MG63 (cell line): Measurements from ENCODE around the gene SCN4B. TPM values are rescaled to one million over a fixed set of nuclear protein-coding genes. Genes with fewer than 3 reads are reported as not detected.
A peak's percentile ranks its signal among the peaks of the same experiment; 100 is the strongest.

Experiments
- DNase-seq: peaks from one replicate; pipeline ENCODE4 v3.0.0-alpha.2; 2020
- H3K27me3 ChIP-seq: fragments of 250-450 bp; sonication (Bioruptor Pico); 2 replicates; pipeline ENCODE4 v1.5.1; 2020; ENCODE audit warnings: mild to moderate bottlenecking, moderate library complexity
- H3K36me3 ChIP-seq: fragments of 250-450 bp; sonication (Bioruptor Pico); 2 replicates; pipeline ENCODE4 v1.5.1; 2020; ENCODE audit warnings: mild to moderate bottlenecking, moderate library complexity
- H3K4me3 ChIP-seq: fragments of 250-450 bp; sonication (Bioruptor Pico); 2 replicates; pipeline ENCODE4 v1.5.1; 2020; ENCODE audit warnings: mild to moderate bottlenecking, moderate library complexity
- H3K9me3 ChIP-seq: fragments of 250-450 bp; sonication (Bioruptor Pico); 2 replicates; pipeline ENCODE4 v1.5.1; 2020; ENCODE audit warnings: mild to moderate bottlenecking, moderate library complexity
- total RNA-seq: library from RNA; depleted of rRNA; stranded (reverse); fragments of >200 nt; shearing (Covaris generic); gene quantifications from 2 replicates; pipeline ENCODE4 v1.2.3, GENCODE V29; 2014; ENCODE audit warnings: low replicate concordance

SCN4B gene
- total RNA-seq, 1 experiment from 2014 or later = 0.23 TPM

- no peaks in the 10 kb centered on the region for H3K9me3 ChIP-seq
- no peak for DNase-seq
- H3K36me3 ChIP-seq = no peaks in the 10 kb centered on the region
- H3K4me3 ChIP-seq = no peak overlapping the region
- no peaks in the 10 kb centered on the region for H3K27me3 ChIP-seq
Observed at GRCh38 chr11:118104491-118104890, 48.1 kb downstream of the SCN4B start.

DNA sequence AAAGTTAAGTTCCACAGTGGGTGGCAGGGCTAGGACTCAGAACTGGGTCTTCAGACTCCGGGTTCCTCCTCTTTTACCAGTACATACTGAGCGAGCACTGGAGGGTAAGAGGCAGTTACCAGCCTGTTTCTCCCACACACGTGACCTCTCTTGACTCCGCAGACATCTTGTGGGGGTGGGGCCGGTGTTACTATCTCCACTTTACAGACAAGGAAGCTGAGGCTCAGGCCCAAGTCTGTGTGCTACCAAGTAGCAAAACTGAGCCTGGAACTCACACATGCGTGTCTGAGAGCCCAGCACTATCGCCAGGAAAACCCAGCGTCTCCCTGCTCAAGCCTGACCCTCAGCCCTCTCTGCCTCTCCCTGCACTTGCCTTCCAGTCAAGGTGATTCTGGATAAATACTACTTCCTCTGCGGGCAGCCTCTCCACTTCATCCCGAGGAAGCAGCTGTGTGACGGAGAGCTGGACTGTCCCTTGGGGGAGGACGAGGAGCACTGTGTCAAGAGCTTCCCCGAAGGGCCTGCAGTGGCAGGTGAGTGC, 49.8 kb downstream of the SCN4B start:
- Histone ChIP-seq H3K27me3 (no peaks in the 10 kb centered on the region), H3K36me3 (no peaks in the 10 kb centered on the region), H3K9me3 (no peaks in the 10 kb centered on the region), H3K4me3 (no peak overlapping the region)
- no peak for DNase-seq

DNA sequence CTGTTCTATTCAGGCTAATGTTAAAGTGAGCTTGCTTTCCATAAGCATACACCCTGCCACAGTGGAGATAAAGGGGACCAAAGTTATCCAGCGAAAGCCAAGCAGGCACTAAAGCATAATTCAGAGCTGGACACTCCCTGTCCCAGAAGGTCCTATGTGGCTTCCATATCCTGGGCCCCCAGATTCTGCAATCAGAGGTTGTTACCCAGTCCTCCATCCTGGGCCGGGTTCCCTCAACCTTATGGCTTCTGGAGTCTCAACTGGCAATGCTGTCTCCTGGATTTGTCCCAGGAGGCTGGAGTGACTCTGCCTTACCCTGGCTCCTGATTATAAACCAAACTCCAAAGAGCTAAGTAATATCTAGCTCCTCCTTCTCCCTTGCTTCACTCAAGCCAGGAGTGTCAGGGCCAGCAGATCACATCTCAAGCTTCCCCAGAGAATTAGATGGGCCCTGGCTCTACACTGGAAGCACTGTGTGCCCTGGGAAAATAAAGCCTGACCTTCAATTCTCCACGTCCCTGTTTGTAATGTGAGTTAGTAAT, 51.9 kb downstream of the SCN4B start:
- Histone ChIP-seq H3K36me3 (no peaks in the 10 kb centered on the region), H3K27me3 (no peaks in the 10 kb centered on the region), H3K4me3 (no peak overlapping the region), H3K9me3 (no peaks in the 10 kb centered on the region)
- no peak for DNase-seq

GRCh38 chr11:118099838-118100556, 52.6 kb downstream of the SCN4B start:
- no peak for DNase-seq
- no peak overlapping the region for H3K4me3 ChIP-seq
- no peaks in the 10 kb centered on the region for H3K9me3 ChIP-seq
- no peaks in the 10 kb centered on the region for H3K36me3 ChIP-seq
- H3K27me3 ChIP-seq = no peaks in the 10 kb centered on the region

DNA sequence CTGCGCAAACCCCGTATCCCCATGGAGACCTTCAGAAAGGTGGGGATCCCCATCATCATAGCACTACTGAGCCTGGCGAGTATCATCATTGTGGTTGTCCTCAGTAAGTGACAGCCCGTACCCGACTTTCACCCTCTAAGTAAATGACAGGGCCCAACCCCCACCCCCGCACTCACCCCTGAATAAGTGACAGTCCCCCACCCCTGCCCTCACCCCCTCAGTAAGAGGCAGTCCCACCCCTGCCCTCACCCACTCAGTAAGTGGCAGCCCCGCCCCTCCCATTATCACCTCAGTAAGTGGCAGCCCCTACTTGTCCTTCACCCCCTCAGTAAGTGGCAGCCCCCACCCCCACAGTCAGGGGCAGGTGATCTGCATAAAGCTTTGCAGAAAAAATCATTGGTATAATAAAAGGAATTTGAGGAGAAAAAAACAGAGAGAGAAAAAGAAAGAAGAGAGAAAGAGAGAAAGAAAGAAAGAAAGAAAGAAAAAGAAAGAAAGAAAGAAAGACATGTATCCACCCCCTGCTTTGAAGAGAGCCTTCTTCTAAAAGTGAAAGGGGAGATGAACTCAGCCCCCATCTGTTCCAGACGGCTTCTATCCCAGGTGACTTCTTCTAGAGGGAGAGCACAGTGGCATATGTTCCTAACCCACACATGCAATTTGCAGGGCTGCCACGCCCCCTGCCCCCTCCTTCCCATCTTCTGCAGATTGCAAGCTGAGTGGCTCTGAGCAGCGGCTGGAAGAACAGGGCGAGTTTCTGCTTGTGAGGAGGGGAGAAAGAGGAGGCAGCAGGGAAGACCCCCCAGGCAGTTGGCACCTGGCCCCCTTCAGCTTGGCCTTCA, 53.4 kb downstream of the SCN4B start:
- Histone ChIP-seq H3K27me3 (no peaks in the 10 kb centered on the region), H3K36me3 (no peaks in the 10 kb centered on the region), H3K9me3 (no peaks in the 10 kb centered on the region), H3K4me3 (no peak overlapping the region)
- no peak for DNase-seq

DNA sequence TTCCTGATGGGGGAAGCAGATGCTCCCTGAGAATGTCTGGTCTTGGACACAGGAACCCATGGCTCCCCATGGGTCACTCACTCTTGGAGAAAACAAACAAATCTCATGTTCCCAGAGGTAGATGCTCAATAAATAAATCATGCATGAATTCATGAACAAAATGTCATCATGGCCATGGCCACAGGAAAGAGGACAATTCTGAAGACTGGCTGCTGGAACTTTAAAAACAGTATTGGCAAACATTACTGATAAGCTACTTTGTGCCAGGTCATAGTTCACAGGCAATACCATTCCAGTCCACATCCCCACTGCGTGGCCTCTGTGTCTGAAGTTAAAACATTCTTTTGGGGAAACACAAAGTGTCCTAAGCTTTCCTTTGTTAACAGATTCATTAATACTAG, 56.7 kb downstream of the SCN4B start:
- DNase-seq = no peak
- no peaks in the 10 kb centered on the region for H3K9me3 ChIP-seq
- H3K36me3 ChIP-seq = no peaks in the 10 kb centered on the region
- H3K27me3 ChIP-seq = no peaks in the 10 kb centered on the region
- H3K4me3 ChIP-seq = no peak overlapping the region

DNA sequence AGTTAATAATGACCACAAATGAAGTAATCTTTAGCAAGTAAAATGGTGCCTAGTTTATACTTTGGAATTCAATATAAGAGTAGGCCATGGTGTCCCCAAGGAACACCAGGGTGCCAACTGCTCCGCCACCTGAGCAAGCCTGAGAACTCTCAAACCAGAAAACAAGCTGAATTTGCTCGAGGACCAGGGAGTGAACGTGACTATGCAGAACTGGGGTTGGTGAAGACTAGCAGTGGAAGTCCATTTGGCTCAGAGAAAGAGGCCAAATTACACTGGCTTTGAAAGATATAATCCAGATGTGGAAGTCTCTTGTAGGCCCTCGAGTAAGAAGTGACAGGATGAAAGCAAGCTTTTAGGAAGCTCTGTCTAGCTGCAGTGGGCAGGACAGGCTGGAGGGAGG, 57.1 kb downstream of the SCN4B start:
- Histone ChIP-seq H3K27me3 (no peaks in the 10 kb centered on the region), H3K4me3 (no peak overlapping the region), H3K9me3 (no peaks in the 10 kb centered on the region), H3K36me3 (no peaks in the 10 kb centered on the region)
- DNase-seq = no peak

GRCh38 chr11:118092907-118093571, 59.6 kb downstream of the SCN4B start:
- DNase-seq = no peak
- Histone ChIP-seq H3K36me3 (no peaks in the 10 kb centered on the region), H3K9me3 (no peaks in the 10 kb centered on the region), H3K27me3 (no peaks in the 10 kb centered on the region), H3K4me3 (no peak overlapping the region)

- DNase-seq = no peak
- no peaks in the 10 kb centered on the region for H3K27me3 ChIP-seq
- H3K36me3 ChIP-seq = no peaks in the 10 kb centered on the region
- no peaks in the 10 kb centered on the region for H3K9me3 ChIP-seq
- no peak overlapping the region for H3K4me3 ChIP-seq
Observed at GRCh38 chr11:118091690-118092089, 60.9 kb downstream of the SCN4B start.

DNA sequence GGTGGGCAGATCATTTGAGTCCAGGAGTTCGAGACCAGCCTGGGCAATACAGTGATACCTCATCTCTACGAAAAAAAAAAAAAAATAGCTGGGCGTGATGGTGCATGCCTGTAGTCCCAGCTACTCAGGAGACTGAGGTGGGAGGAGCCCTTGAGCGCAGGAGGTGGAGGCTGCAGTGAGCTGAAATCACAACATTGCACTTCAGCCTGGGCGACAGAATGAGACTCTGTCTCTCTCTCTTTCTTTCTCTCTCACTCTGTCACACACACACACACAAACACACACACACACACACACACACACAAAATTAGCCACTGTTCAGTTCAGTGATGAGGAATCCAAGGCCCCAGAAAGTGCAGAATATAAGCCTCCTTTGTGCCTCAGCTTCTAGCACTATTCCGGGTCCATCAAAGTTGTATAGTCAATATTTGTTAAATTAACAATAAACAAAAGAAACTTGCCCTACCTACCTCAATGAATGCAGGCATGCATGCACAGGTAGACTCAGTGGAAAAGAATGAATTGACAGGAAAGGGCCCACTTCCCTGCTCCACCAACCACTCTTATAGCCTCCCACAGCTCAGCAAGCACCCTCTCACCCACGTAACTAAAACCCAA, 62.0 kb downstream of the SCN4B start:
- DNase-seq = no peak
- H3K36me3 ChIP-seq = no peaks in the 10 kb centered on the region
- no peaks in the 10 kb centered on the region for H3K27me3 ChIP-seq
- no peak overlapping the region for H3K4me3 ChIP-seq
- no peaks in the 10 kb centered on the region for H3K9me3 ChIP-seq

- Histone ChIP-seq H3K27me3 (no peaks in the 10 kb centered on the region), H3K9me3 (no peaks in the 10 kb centered on the region), H3K36me3 (no peaks in the 10 kb centered on the region), H3K4me3 (no peak overlapping the region)
- DNase-seq = peak; percentile 33
Observed at GRCh38 chr11:118088531-118088930, 64.1 kb downstream of the SCN4B start.

- no peak overlapping the region for H3K4me3 ChIP-seq
- no peaks in the 10 kb centered on the region for H3K27me3 ChIP-seq
- DNase-seq = no peak
- no peaks in the 10 kb centered on the region for H3K36me3 ChIP-seq
- no peaks in the 10 kb centered on the region for H3K9me3 ChIP-seq
Observed at GRCh38 chr11:118087931-118088330, 64.7 kb downstream of the SCN4B start.

DNA sequence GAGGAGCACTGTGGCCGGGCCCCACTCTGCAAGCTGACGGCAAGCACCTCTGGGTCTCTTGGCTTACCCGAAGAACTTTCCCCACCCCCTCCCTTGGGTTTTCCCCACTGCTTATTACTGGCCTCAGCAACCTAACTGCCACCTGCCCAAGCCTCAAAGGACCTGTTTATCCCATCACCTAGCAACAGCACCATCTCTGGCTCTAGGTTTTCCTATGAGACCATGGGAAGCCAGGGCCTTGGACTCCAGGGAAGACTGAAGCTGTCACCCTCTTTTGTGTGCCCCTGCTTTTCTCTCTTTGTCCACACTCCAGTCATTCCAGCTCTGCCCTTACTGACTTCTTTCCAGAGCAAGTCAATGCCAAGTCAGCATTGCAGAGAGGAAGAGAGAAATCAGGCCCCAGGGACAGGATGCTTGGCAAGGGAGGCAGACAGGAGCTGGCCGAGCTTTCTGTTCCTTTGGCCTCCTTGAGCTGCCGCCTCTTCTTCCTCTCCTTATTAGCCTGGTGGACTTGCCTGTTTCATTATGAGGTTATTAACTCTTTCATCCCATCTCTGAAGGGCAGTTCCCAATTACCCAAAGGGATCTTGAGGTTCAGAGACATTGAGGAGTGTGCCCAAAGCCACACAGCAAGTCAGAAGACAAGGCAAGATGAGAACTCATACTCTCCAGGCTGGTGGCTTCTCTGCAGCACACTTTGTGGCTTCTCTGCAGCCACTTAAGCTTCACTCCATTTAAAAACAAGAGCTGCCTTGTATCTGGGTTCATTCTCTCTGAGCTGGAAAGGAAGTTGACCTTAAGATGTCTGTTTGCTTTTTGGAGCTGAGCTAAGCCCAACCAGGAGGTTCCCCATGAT, 65.5 kb downstream of the SCN4B start, which contains the start of gene SMIM35:
TSS of gene SMIM35 (minus strand) at position 51 of the 856 bp plus-strand sequence. CDS start 206 bp downstream, outside the sequence.
- Histone ChIP-seq H3K9me3 (no peaks in the 10 kb centered on the region), H3K4me3 (no peak within 1 kb of the TSS), H3K27me3 (no peaks in the 10 kb centered on the region), H3K36me3 (no peaks in the 10 kb centered on the region)
- DNase-seq = no peak

DNA sequence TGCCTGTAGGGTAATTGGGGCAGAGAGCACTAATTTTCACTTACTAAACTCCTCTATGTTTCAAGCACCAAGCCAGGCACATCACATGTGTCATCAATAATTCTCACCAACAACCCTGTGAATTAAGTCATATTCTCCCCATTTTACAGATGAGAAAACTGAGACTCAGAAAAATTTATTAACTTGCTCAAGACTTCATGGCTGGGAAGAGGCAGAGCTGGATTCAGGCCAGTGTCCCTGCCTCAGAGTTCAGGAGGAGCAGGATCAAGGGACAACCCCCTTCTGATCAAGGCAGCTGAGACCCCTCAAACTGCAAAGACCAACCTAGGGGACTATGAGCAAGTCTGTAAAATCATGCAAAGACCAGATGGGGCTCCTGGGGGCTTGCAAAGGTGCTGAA, 68.0 kb downstream of the SCN4B start:
- Histone ChIP-seq H3K27me3 (no peaks in the 10 kb centered on the region), H3K4me3 (no peak overlapping the region), H3K9me3 (no peaks in the 10 kb centered on the region), H3K36me3 (no peaks in the 10 kb centered on the region)
- DNase-seq = no peak

- Histone ChIP-seq H3K36me3 (no peaks in the 10 kb centered on the region), H3K4me3 (no peak overlapping the region), H3K27me3 (no peaks in the 10 kb centered on the region), H3K9me3 (no peaks in the 10 kb centered on the region)
- peak; percentile 65 for DNase-seq
Observed at GRCh38 chr11:118084247-118084646, 68.4 kb downstream of the SCN4B start.
